ENCODE results near the gene UGT1A3.

Gene UGT1A3

DNA sequence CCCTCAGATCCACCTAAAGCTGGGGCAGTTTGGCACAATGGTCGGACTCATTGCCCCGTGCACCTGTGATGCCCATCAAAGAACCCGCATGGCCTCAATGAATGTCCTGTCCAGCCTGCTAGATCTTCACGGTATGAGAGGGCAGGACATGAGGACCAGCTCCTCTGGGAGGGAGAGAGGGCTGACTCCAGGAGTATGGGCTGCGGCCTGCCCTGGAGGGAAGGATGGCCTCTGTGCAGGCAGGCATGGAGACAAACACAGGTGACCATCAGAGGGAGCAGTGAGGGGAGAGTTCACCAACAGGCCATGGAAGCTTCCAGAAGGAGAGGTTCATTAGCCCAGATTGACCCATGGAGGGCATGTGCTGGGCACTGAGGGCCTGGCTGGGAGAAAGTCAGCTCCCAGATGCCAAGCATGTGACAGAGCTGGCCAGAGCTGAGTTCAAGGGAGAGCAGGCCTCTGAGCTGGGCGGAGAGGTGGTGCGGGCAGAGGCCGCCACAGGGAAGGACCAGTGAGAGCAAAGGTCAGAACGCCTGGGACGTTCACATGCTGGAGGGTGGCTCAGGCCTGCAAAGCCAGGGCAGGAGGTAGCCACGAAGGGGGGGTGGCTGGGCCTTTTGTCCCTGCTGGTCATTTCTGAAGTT lies 89.3 kb downstream of the UGT1A3 start:
- no peak for ATAC-seq

DNA sequence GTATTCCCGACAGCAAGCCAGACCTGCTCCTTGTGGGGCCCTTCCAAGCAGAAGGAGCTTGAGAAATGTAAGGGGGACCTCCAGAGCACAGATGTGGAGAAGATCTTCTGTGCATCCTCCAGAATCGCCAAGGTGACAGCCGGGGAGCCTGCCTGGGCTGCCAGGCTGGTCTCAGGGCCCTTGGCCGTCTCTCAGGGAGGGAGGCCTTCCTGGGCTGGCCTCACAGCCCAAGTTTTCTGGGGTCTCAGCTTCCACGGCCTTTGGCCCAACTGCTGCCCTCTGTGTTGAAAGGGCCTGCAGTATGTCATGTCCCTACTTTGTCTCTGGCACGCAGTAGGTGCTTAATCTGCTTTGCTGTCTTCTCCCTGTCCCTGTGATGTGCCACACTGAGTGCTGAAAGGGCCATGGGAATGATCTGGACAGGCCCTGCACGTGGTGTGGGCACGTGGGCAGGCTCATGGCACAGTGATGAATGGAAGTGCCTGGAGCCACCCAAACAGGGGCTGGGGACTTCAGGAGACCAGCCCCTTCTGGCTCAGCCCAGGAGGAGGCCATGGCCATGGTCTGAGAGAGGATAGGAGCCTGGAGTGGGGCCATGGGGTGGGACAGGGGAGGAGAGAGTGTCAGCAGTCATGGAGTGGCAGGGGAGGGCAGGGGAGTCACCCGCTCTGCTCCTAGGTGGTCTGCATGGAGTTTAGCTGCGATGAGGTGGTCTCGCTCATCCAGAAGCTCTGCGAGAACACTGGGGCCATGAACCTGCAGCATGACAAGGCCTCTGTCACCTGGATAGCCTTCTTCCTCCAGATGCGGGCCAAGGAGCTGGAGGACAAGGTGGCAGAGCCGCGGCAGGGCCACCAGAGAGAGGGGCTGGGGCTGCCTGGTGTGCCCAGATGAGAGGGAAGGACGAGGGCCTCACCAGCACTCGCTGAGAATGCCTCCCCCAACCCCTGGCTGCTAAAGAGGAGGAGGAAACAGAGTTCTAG lies 90.1 kb downstream of the UGT1A3 start:
- no peak for ATAC-seq

DNA sequence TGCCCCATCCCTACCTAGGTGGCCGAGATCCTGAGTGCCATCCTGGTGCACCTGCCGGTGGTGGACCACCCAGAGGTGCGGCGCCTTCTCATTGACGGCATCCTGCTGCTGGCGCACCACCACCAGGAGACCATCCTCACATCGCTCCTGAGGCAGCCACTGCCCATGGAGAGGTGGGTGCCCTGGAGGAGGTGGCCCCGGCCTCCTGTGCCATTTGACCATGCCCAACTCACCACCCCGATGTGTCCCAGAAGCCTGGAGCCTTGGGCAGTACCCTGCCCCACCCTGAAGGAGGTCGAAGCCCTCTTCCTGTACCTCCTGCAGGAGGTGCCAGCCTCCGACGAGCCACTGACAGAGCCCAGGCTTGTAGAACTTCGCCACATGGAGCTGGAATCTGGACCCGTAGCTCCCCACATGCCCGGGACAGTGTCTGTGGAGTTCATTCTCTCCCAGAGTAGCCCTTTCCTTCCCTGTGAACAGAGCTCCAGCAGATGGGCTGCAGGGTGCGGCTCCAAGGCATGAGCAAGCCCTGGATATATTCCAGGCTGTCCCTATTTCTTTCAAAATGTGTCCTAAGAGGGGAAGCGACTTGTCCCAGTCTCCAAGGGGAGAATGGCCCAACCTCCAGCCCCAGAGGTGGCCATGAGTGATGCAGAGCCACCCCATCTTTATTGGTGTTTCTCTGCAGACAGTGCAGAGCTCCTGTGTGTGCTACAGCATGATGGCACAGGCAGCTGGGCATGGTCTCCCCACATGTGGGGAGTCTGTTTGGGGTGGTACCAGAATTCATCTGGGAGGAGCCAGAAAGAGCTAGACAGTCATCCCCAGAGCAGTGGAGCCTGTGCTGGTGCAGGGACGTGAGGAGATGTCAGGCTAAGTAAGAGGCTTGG lies 91.3 kb downstream of the UGT1A3 start:
- no peak for ATAC-seq

DNA sequence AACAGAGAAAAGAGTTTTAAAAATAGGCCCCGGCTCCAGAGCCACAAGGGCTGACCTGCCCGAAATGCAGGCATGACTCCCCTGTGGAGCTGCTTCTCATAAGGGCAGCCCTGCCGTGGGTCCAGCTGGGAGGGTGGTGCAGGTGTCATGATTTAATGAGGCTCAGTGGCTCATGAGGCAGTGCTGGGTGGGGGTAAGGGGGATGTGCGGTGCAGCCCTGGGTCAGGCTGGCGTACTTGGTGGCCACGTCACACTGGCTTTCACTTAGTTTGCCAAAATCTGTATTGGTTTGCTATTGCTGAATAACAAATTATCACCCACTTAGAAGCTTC lies 91.9 kb downstream of the UGT1A3 start:
- no peak for ATAC-seq

DNA sequence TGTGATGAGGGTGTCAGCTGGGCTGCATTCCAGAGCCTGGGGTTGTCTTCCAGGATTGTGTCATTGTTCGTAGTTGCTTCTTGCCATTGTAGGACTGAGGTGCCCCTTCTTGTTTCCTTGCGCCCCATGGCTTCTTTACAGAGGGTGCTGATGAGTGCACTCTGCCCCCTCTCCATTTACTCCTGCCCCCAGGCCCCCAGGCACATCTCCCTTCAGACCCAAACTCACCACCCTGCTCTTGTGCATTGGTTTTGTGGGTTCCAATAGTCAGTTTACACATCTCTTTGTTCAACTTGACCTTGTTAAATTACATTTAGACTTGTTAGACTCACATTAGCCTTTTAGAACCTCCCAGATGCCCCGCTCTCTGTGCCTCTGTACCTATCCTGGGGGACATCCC lies 92.4 kb downstream of the UGT1A3 start:
- no peak for ATAC-seq

DNA sequence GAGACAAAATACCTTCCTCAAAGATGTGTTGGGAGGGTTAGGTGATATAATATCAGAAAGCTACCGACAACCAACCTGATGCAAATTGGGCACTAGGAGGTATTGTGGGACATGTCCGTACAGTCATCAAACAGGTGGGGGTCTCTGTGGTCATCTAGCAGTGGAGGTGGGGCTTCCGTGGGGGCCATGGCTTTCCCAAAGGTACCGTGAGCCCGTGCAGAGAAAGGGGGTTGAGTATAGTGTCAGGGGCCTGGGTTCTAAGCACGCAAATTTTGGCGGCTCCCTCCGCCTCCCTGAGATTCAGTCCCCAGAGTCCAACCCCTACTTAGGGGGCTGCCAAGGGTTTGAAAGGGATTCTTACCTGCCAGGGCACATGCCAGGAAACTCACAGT lies 92.9 kb downstream of the UGT1A3 start:
- ATAC-seq: no peak

DNA sequence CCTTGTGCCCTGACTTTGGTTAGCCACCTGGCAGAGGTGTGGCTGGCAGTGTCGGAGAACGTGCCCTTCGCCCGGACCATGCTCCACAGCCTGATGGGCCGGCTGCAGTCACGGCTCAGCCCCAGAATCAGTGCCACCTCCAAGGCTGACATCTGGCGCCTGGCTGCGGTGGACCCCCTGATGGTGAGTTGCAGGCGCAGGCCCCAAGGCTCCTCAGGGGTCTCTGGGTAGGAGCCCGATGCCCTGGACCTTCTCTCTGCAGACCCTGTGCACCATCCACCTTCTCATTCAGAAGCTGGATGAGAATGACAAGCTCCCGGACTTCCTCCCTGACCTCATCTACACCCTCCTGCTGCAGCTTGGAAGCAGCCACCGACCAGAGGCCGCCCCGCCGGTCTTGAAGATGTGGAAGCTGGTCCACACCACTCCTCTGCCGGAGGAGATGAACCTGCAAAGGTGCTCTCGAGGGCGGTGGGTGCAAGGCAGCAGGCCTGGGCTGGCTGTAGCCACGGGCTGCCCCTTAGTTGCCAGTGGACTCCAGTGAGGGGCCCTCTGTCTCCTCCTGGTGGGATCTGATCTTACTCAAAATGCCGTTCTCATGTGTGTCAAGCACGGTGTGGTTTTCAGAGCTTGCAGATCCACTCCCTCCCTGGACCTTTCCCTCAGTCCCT lies 93.4 kb downstream of the UGT1A3 start:
- no peak for ATAC-seq

Measured in activated CD4-positive, CD25-positive, alpha-beta regulatory T cell treated with anti-CD3 and anti-CD28 coated beads, Interleukin-2, amount 50 U/mL, for 24 hours (primary cell).